SIG-M5 treated with dmso at 0.1 percent for 504 hours (cell line): Measurements from ENCODE around the gene ZNF638.
"Not testable (repeated sequence)": the region's sequence is repeated elsewhere in the genome, so short reads cannot be mapped to it uniquely, and the experiment has no call there.

Source experiments
- DNase-seq: peaks from one replicate; lab custom pipeline; 2025; ENCODE audit not compliant: unreplicated experiment; lab: John Stamatoyannopoulos, UW

ZNF638 gene, protein sequence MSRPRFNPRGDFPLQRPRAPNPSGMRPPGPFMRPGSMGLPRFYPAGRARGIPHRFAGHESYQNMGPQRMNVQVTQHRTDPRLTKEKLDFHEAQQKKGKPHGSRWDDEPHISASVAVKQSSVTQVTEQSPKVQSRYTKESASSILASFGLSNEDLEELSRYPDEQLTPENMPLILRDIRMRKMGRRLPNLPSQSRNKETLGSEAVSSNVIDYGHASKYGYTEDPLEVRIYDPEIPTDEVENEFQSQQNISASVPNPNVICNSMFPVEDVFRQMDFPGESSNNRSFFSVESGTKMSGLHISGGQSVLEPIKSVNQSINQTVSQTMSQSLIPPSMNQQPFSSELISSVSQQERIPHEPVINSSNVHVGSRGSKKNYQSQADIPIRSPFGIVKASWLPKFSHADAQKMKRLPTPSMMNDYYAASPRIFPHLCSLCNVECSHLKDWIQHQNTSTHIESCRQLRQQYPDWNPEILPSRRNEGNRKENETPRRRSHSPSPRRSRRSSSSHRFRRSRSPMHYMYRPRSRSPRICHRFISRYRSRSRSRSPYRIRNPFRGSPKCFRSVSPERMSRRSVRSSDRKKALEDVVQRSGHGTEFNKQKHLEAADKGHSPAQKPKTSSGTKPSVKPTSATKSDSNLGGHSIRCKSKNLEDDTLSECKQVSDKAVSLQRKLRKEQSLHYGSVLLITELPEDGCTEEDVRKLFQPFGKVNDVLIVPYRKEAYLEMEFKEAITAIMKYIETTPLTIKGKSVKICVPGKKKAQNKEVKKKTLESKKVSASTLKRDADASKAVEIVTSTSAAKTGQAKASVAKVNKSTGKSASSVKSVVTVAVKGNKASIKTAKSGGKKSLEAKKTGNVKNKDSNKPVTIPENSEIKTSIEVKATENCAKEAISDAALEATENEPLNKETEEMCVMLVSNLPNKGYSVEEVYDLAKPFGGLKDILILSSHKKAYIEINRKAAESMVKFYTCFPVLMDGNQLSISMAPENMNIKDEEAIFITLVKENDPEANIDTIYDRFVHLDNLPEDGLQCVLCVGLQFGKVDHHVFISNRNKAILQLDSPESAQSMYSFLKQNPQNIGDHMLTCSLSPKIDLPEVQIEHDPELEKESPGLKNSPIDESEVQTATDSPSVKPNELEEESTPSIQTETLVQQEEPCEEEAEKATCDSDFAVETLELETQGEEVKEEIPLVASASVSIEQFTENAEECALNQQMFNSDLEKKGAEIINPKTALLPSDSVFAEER (N-terminal part only)

DNA sequence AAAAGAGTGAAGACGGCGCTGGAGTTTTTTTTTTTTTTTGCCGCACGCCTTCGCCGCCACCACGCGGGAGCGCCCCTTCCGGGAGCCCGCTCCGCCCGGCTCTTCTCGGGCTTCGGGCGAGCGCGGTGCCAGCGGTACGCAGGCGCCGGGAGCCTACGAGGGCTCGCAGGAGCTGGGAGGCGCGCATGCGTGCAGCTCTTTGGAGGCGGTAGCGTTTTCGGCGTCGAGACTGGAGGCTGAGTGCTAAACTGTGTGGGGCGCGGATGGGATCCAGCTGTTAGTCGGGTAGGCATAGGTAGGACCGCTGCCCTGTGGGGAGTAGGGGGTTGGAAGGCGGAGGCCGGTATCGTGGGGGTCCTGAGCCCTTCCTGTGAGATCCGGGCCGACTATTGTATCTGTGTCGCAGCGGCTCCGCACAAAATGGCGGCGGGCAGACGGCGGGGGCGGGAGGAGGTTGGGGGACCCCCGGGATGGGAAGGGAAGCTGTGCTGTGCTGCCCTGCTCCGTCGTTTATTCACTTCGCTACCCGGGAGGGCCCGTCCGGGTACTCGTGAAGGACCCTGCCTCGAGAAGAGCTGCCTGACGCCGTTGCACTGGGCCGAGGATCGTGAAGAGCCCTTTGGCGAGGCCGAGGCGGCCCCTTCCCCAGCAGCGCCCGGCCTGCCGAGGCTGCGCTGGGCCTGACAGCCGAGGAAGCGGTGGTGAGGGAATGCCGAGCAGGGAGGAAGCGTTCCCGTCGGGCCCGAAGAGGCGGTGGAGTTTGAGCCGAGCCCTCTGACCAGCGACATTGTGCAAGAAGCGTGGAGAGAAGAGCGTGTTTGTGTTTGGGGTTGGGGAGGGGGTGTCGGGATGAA lies at the start of gene ZNF638:
TSS of gene ZNF638 (plus strand) at position 202 of the 854 bp plus-strand sequence. CDS start 17,173 bp downstream, outside the sequence.
- peak; percentile 91 for DNase-seq

DNA sequence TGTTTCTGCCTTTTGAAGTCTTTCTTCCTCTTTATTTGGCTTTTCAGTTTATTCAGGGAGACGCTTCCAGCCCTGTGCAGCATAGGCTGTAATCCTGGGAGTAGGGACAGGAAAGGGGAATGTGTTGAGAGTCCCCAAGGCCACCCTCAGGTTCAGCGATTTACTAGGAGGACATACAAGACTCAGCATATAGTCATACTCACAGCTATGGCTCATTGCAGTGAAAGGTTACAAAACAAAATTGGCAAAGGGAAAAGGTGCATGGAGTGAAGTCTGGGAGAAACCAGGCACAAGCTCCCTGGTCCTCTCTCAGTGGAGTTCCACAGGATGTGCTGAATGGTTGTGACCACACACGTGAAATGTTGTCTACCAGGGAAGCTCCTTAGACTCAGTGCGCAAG lies 49.6 kb upstream of the ZNF638 start:
- no peak for DNase-seq

DNA sequence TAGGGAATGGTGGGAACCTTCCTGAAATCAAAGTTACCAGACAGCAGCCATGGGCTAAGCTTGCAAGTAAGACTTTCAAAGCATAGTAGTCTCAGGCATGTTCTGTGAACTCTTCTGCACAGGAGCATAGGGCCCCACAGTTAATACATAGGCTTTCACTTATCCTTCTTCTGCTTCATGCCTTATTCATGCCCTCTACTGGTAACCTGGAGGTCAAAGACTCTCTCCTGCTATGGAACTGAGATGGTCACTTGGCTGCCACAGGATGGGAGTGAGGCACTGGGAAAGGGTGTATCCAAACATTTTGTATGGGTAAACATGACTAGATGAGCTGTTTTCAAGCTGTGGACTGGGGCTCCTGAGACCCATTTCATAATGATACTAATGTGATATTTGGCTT lies 49.1 kb upstream of the ZNF638 start:
- DNase-seq, result peak; percentile 1

DNA sequence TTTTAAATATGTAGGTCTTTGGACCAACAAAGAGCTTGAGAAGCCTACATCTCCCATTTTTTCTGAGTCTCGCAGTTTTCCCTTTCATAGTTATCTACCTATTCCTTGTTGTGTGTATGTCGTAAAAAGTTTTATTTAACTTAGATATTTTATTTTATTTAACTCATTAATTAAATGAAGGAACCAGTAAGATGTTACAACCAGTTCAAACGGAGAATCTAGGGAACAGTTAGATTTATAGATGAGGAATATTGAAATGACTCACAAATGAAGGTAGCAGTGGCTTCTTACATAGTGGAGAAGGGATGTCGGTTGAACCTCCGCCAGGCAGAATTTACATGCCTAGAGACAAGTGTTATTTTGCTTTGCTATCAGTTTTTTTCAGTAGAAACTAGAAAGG lies 48.5 kb upstream of the ZNF638 start:
- no peak for DNase-seq

DNA sequence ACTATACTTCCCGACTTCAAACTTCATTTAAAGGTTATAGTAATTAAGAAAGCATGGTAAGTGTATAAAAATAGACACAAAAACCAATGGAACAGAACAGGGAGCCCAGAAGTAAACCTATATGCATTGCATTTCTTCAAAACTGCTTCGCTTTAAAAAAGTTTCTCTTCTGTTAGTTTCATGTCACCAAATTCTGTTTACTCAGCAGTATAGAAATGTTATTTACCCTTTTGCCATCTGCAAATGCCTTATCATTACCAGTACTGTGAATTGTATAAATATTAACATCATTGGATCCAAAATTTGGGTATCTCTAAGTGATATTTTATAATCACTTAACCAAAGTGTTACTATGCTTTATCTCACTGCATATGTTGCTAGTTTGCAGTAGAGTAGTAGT lies 45.9 kb upstream of the ZNF638 start:
- no peak for DNase-seq

DNA sequence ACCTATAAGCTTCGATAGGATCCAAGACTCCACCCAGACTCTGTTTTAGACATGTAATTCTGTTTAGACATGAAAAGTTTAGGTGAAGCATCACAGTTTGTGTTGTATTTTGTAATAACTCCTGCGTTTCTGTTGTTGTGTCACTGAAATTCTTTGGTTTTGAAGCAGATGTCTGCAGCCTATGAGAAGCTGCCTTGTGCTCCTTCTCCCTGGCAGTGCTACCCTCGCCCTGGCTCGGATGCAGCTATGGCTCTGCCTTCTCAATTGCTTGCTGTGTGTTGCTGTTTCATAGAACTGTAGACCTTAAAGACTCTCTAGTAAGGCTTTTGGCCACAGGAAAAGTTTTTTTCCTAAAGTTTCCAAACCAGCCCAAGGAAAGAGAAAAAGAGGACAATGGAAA lies 40.2 kb upstream of the ZNF638 start:
- DNase-seq, result no peak

DNA sequence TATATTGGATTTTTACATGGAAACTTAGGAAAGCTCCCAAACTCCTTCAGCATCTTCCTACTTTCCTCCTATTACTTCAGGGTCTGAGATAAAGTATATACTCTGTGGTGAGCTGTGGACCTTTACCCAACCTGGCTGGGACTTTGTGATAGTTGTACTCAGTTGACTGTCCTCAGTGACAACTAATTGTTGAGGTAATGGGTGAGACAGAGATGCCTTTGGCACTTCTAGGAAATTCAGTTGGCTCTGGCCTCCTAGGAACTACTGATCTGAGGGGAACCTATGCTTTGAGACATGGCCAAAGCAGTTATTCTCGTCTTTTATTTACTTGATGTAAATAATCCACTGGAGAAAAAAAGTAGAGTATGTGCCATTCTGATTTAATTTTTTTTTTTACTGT lies 39.4 kb upstream of the ZNF638 start:
- no peak for DNase-seq

DNA sequence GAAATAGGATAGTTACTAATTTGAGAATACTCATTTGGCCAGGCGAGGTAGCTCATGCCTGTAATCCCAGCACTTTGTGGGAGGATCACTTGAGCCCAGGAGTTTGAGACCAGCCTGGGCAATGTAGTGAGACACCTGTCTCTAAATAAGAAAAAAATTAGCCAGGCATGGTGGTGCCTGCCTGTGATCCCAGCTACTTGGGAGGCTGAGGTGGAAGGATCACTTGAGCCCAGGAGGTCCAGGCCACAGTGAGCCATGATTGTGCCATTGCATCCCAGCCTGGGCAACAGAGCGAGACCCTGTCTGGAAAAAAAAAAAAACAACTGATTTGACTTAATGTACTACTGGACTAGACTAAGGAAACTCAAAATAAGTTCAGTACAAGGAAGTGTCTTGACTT lies 32.7 kb upstream of the ZNF638 start:
- no peak for DNase-seq

DNA sequence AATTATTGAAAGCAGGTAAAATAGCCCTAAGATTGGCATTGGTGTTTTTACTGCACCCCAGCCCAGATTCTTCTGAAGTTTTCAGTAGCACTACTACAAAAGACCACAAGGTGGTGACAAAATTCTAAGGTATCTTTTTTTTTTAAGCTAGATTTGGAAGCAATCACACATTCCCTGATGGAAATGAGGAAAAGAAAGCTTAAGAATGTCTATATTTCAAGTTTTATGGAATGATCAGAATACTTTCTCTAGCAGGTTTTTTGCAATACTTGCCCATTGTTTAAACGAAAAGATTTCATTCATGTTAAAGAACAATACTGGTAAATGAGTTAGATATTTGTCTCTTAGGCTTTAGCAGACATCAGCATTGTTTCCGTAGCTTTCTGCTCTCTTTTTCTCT lies 32.1 kb upstream of the ZNF638 start:
- peak; percentile 40 for DNase-seq

DNA sequence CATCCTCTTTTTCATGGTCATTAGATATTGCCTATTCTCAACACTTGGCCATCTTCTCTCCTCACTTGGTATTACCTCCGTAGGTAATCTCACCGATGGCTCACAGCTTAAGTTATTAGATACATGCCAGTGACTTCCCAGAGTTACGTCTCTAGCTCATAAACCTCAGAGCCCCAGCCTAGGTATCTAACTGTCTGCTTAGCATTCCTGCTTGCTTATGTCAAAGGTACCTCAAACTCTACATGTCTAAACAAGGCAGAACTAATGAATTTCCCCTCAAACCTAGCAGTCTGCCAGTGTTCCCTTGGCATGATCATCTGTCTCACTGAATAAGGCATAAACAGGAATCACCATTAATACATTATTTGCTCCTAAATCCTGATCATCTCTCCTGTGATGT lies 27.7 kb upstream of the ZNF638 start:
- DNase-seq, result no peak

DNA sequence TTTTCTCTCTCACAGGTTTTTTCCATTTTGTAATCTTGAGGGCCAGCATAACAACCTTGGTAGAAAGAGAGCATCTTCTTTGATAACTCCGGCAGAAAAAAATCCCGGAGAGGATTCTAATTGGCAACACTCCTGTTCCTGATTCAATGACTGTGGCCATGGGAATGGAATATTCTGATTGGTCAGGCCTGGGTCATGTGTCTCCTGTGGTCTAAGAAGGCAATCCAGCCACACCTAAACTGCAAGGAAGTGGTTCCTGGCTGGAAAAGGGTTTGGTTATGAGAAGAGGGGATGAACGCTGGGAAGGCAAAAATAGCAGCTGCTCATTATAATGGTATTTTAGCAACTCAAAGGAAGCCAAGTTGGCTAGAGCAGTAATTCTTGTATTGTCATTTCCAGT lies 24.8 kb upstream of the ZNF638 start:
- no peak for DNase-seq

DNA sequence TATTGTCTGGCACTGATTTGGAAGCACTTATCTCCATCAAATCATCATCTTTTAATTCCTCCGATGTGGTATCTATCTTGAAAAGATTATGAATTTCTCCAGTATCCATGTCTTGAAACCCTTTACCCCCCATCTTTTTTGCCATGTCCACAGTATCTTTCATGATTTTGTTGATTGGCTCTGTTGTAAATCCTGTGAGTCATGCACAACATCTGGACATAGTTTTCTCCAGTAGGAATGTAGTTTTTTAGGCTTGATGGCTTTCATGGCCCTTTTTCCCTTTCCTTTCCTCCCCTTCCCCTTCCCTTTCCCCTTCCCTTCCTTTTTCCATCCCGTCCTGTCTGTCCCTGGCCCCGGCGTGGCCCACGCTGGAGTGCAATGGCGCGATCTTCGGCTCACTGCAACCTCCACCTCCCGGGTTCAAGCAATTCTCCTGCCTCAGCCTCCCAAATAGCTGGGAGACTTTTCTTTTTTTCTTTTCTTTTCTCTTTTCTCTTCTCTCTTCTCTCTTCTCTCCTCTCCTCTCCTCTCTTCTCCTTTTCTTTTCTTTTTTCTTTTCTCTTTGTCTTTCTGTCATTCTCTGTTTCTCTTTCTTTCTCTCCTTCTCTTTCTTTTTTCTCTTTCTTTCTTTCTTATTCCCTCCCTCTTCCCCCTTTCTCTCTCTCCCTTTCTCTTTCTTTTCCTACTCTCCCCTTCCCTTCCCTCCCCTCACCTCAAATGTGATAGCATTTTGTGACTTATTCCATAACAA lies 18.4 kb upstream of the ZNF638 start:
- DNase-seq, result no peak

DNA sequence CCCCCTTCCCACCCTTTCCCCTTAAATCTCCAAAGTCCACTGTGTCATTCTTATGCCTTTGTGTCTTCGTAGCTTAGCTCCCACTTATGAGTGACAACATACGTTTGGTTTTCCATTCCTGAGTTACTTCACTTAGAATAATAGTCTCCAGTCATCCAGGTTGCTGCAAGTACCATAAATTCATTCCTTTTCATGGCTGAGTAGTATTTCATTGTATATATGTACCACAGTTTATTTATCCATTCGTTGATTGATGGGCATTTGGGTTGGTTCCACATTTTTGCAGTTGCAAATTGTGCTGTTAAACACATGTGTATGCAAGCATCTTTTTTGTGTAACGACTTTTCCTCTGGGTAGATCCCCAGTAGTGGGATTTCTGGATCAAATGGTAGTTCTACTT lies 14.5 kb upstream of the ZNF638 start:
- DNase-seq, result no peak

DNA sequence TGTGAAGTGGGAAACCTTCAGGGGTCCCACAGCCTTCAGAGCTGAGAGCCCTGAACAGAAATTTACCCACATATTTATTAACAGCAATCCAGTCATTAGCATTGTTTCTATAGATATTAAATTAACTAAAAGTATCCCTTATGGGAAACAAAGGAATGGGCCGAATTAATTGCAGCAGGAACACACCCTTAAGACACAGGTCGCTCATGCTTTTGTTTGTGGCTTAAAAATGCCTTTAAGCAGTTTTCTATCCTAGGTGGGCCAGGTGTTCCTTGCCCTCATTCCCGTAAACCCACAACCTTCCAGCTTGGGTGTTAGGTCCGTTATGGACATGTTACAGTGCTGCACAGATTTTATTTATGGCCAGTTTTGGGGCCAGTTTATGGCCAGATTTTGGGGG lies 13.7 kb upstream of the ZNF638 start:
- DNase-seq, result not testable (repeated sequence)

DNA sequence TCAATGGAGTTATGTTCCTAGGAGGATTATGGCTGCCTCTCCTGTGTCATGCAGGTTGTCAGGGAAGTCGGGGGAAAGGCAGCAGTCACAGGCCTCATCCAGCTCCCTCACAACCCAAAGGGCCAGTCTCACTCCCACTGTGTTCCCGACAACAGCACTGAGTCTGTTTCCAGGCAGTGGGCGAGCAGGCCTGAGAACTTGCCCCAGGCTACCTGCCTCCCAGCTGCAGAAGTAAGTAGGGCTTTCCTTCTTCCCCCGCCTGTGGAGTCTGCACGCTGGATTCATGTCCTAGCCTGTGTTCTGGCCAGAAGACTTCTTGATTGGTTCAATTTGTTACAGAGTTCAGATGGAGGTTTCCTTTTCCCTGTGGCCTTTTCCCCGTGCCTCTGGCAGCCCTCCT lies 8.2 kb upstream of the ZNF638 start:
- DNase-seq, result no peak

DNA sequence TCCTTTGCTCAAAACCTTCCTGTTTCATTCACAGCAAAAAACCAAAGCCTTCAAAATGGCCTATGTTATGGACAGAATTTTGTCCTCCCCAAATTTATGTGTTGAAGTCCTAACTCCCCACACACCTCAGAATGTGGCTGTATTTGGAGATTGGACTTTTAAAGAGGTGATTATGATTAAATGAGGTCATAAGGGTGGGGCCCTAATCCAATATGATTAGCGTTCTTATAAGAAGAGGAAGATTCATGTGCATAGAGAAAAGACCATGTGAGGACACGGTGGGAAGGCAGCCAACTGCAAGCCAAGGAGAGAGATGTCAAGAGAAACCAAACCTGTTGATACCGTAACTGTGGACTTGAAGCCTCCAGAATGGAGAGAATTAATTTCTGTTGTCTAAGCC lies 4.6 kb upstream of the ZNF638 start:
- no peak for DNase-seq

DNA sequence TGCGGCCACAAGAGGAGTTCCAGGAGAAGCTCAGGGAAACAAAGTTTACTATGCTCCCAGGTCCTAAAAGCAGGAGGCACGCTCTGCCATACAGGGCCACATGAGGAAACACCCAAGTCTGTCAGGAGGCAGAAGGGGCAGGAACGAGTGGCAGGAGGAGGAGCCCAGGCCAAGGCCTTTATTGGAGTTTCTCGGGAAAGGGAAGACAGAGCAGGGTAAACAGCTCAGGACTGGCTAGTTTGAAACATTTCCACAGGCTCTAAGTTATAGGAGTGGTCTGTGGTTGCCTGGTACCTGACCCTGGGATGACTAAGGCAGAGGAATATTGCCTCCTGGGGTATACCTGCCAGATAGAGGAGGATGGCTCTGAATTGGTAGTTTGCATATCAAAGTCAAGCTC lies 3.7 kb upstream of the ZNF638 start:
- no peak for DNase-seq

DNA sequence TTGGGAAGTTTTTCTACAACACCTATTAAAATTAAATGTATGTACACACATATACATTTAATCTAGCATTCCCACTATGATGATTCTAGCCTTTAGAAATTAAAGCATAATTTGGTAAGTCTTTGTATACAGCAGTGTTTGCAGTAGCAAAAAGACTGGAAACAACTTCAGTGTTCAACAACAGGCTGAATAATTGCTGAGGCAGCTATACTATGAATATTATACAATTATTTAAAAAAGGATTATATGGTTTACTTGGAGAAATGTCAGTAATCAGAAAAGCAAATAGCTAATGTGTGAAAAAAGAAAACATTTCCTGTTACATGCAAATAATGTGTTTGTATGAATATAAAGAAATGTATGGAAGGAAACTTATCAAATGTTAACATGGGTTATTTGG lies 1.4 kb upstream of the ZNF638 start:
- no peak for DNase-seq

DNA sequence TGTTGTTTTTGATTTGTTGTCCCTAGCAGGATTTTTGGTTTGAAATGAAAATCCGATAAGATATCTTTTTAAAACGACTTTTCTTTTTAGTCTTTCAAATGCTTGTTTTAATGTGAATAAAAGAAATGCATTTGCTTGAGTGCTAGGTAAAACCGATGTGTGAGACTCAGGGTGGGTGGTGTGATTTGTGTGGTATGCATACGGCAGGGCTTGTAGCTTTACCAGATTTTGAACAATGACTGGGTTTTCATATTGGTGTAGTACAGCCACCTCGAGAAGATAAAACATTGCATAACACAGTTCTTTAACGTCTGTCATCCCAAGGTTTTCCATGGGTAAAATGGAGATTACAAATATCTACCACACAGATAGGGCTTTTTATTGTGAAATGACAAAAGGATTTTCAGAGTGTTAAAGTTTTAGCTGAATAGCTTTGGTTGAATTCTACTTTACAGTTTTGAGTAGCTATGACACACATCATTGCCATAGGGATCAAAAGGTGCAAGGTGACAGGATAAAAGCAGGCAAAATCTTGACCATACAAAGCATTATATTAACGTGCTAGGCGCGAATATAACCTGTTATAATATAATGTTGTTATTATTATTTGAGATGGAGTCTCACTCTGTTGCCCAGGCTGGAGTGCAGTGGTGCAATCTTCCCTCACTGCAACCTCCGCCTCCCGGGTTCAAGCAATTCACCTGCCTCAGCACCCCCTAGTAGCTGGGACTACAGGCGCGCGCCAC lies 824 bp upstream of the ZNF638 start:
- DNase-seq, result no peak
